BE2C (cell line): ENCODE results near the gene PBX2.

Experiments
- DNase-seq: peaks from one replicate; pipeline ENCODE4 v3.0.0-alpha.2; 2020
- H3K27me3 ChIP-seq: fragments of 250-450 bp; sonication (Bioruptor Pico); 2 replicates; pipeline ENCODE4 v1.5.1; 2020; ENCODE audit warnings: mild to moderate bottlenecking
- H3K36me3 ChIP-seq: fragments of 250-450 bp; sonication (Bioruptor Pico); 2 replicates; pipeline ENCODE4 v1.5.1; 2020; ENCODE audit warnings: mild to moderate bottlenecking
- H3K4me1 ChIP-seq: fragments of 250-450 bp; sonication (Bioruptor Pico); 2 replicates; pipeline ENCODE4 v1.5.1; 2020
- H3K4me3 ChIP-seq: 2 replicates; pipeline ENCODE4 v1.5.1; 2011; ENCODE audit warnings: low read depth, low read length
- H3K9me3 ChIP-seq: fragments of 250-450 bp; sonication (Bioruptor Pico); 2 replicates; pipeline ENCODE4 v1.5.1; 2020
- CTCF ChIP-seq: IDR thresholded peaks from 2 replicates; pipeline ENCODE4 v1.5.1; 2012; ENCODE audit warnings: mild to moderate bottlenecking, low read depth, low read length

The PBX2 gene

GRCh38 chr6:32184084-32184640 lies 5.8 kb downstream of the PBX2 start, which contains the start of gene AGER:
Gene AGER, minus strand, starts transcription at chr6:32184253. Its CDS starts 31 bp downstream, at chr6:32184222.
- Histone ChIP-seq H3K27me3 (no peaks in the 10 kb centered on the region), H3K4me1 (no peaks in the 10 kb centered on the region; the same call in 1 of the 2 replicates), H3K36me3 (peaks cover 14% of the 10 kb centered on the region), H3K4me3 (no peak within 1 kb of the TSS), H3K9me3 (no peaks in the 10 kb centered on the region)
- DNase-seq: no peak
- no peak for TF ChIP-seq CTCF

- Histone ChIP-seq H3K4me1 (no peaks in the 10 kb centered on the region; the same call in 1 of the 2 replicates), H3K27me3 (no peaks in the 10 kb centered on the region), H3K4me3 (no peak overlapping the region), H3K36me3 (peaks cover 14% of the 10 kb centered on the region), H3K9me3 (no peaks in the 10 kb centered on the region)
- no peak for TF ChIP-seq CTCF
- no peak for DNase-seq
Measured at GRCh38 chr6:32183483-32184083, 6.4 kb downstream of the PBX2 start.

- peaks cover 14% of the 10 kb centered on the region for H3K36me3 ChIP-seq
Measured at GRCh38 chr6:32183030-32183429, 7.0 kb downstream of the PBX2 start.

GRCh38 chr6:32182555-32182981 lies 7.4 kb downstream of the PBX2 start:
- no peak for TF ChIP-seq CTCF
- no peak for DNase-seq
- Histone ChIP-seq H3K36me3 (peaks cover 9% of the 10 kb centered on the region), H3K4me3 (no peak overlapping the region), H3K4me1 (no peaks in the 10 kb centered on the region), H3K27me3 (no peaks in the 10 kb centered on the region), H3K9me3 (no peaks in the 10 kb centered on the region)

More at GRCh38 chr6:32183030-32183429, 7.0 kb downstream of the PBX2 start:
- TF ChIP-seq CTCF: no peak
- Histone ChIP-seq H3K9me3 (no peaks in the 10 kb centered on the region), H3K4me1 (no peaks in the 10 kb centered on the region), H3K4me3 (no peak overlapping the region), H3K27me3 (no peaks in the 10 kb centered on the region)
- DNase-seq: no peak

- Histone ChIP-seq H3K27me3 (no peaks in the 10 kb centered on the region), H3K4me1 (no peaks in the 10 kb centered on the region), H3K9me3 (no peaks in the 10 kb centered on the region), H3K36me3 (peaks cover 4% of the 10 kb centered on the region; the same call in 1 of the 2 replicates), H3K4me3 (no peak overlapping the region)
- no peak for TF ChIP-seq CTCF
- no peak for DNase-seq
Measured at GRCh38 chr6:32181915-32182529, 8.0 kb downstream of the PBX2 start.
